B cell (primary cell): Measurements from ENCODE around the gene TNIK. TPM values are rescaled to one million over a fixed set of nuclear protein-coding genes. Genes with fewer than 3 reads are reported as not detected.

Experiments used
- ATAC-seq: fragments of 200-7000 bp; cut with Tn5 transposase; one replicate; pipeline ENCODE4 v1.10.0; 2021; ENCODE audit warnings: low read depth, mild to moderate bottlenecking, moderate number of reproducible peaks, moderate library complexity
- CTCF ChIA-PET: fragments of 350-600 bp; sonication (Branson Sonifier 250); formaldehyde crosslinking; loops from one replicate; lab custom pipeline; 2021; ENCODE audit warnings: antibody characterized with exemption, inconsistent platforms; lab: Charles Lee
- POLR2A ChIA-PET: fragments of 350-600 bp; sonication (Branson Sonifier 250); formaldehyde crosslinking; loops from one replicate; lab custom pipeline; 2021; ENCODE audit warnings: antibody characterized with exemption; lab: Charles Lee
- DNase-seq: peaks from one replicate; pipeline ENCODE4 v3.0.0; 2013
- H2AFZ ChIP-seq: 2 replicates; pipeline ENCODE4 v1.6.1; 2012; ENCODE audit warnings: mild to moderate bottlenecking, low read depth, low read length; ENCODE audit not compliant: insufficient read depth, poor library complexity, severe bottlenecking
- H3K27ac ChIP-seq, 2 donors: 1 replicate in 1 of 2; 2 replicates in 1 of 2; pipeline ENCODE4 v1.5.1; 2012 to 2013; ENCODE audit warnings: low read length in 2 of 2, mild to moderate bottlenecking in 2 of 2, moderate library complexity in 1 of 2
- H3K27me3 ChIP-seq, 4 experiments: fragments of 200-600 bp in 1 of 4; sonication (generic) in 1 of 4; replicated peaks in 1 of 4; 1 replicate in 2 of 4; 2 replicates in 2 of 4; pipeline versions ENCODE4 v1.6.1 to v1.7.0; 2013 to 2016; ENCODE audit warnings: low read length in 3 of 4, mild to moderate bottlenecking in 2 of 4, mixed read lengths in 1 of 4, moderate library complexity in 1 of 4; ENCODE audit not compliant: insufficient read depth in 4 of 4, control insufficient read depth in 3 of 4; ENCODE audit errors: control extremely low read depth in 1 of 4
- H3K36me3 ChIP-seq, 2 experiments: replicated peaks in 1 of 2; 1 replicate in 1 of 2; 2 replicates in 1 of 2; pipeline versions ENCODE4 v1.6.1 to v1.7.1; 2013; ENCODE audit warnings: low read length in 1 of 2; ENCODE audit not compliant: insufficient read depth in 2 of 2, control insufficient read depth in 1 of 2; ENCODE audit errors: control extremely low read depth in 1 of 2, extremely low read depth in 1 of 2
- H3K4me1 ChIP-seq, 2 donors: fragments of 200-600 bp in 1 of 2; sonication (generic) in 1 of 2; 1 replicate in 1 of 2; 2 replicates in 1 of 2; pipeline versions ENCODE4 v1.5.1 to v1.6.1; 2013 to 2017; ENCODE audit warnings: low read length in 2 of 2; ENCODE audit not compliant: control insufficient read depth in 2 of 2, insufficient read depth in 2 of 2
- H3K4me2 ChIP-seq: replicated peaks from 2 replicates; pipeline ENCODE3; 2012; ENCODE audit warnings: mild to moderate bottlenecking, low read depth, low read length; ENCODE audit not compliant: poor library complexity, severe bottlenecking
- H3K4me3 ChIP-seq, 5 experiments: fragments of 200-600 bp in 1 of 5; sonication (generic) in 1 of 5; 1 replicate in 3 of 5; 2 replicates in 2 of 5; pipeline versions ENCODE4 v1.5.1 to v1.7.0; 2011 to 2016; ENCODE audit warnings: low read length in 4 of 5, mild to moderate bottlenecking in 4 of 5, low read depth in 2 of 5, control low read depth in 1 of 5, moderate library complexity in 1 of 5; ENCODE audit not compliant: insufficient read depth in 1 of 5; ENCODE audit errors: control extremely low read depth in 1 of 5, extremely low read depth in 1 of 5
- H3K79me2 ChIP-seq: fragments of 200-600 bp; sonication (generic); one replicate; pipeline ENCODE4 v1.6.0; 2016; ENCODE audit warnings: low read length; ENCODE audit not compliant: control insufficient read depth, insufficient read depth
- H3K9ac ChIP-seq: fragments of 200-600 bp; sonication (generic); 2 replicates; pipeline ENCODE4 v1.6.1; 2017; ENCODE audit warnings: mild to moderate bottlenecking, low read length, moderate library complexity
- H3K9me3 ChIP-seq, 3 donors: one replicate each; pipeline versions ENCODE4 v1.6.1 to v1.7.1; 2013; ENCODE audit warnings: low read length in 2 of 3; ENCODE audit not compliant: control insufficient read depth in 2 of 3, insufficient read depth in 1 of 3; ENCODE audit errors: control extremely low read depth in 1 of 3
- H4K20me1 ChIP-seq: 2 replicates; pipeline ENCODE4 v1.6.0; 2012; ENCODE audit warnings: mild to moderate bottlenecking, low read length; ENCODE audit not compliant: insufficient read depth, control insufficient read depth, poor library complexity, severe bottlenecking
- H3K27ac Mint-ChIP-seq: one replicate; pipeline ENCODE4 v1.8.0; 2021; ENCODE audit warnings: mixed read lengths
- H3K27me3 Mint-ChIP-seq: one replicate; pipeline ENCODE4 v1.8.0; 2021; ENCODE audit warnings: mixed read lengths
- H3K4me1 Mint-ChIP-seq: one replicate; pipeline ENCODE4 v1.8.0; 2021; ENCODE audit warnings: mixed read lengths
- H3K4me3 Mint-ChIP-seq: one replicate; pipeline ENCODE4 v1.8.0; 2021; ENCODE audit warnings: mixed read lengths
- H3K9me3 Mint-ChIP-seq: one replicate; pipeline ENCODE4 v1.8.0; 2022; ENCODE audit warnings: mixed read lengths; ENCODE audit not compliant: insufficient read depth
- EZH2 ChIP-seq: IDR thresholded peaks from 2 replicates; pipeline ENCODE4 v1.6.1; 2012; ENCODE audit warnings: borderline replicate concordance, low read depth, mild to moderate bottlenecking, moderate library complexity, low read length; ENCODE audit not compliant: insufficient read depth, poor library complexity, severe bottlenecking
- WGBS: methylation state at CpG from one replicate; pipeline ENCODE4 v1.1.5; 2013; ENCODE audit warnings: missing lambda C conversion rate; ENCODE audit not compliant: insufficient coverage; 5-methylcytosine and 5-hydroxymethylcytosine counted together
- intact Hi-C: fragments of 100-400 bp; cut with micrococcal nuclease; formaldehyde crosslinking; loops from one replicate; pipeline ENCODE4 v1.10.0; 2022
- polyA plus RNA-seq: library from polyadenylated mRNA; depleted of rRNA; stranded (reverse); fragments of >200 nt; gene quantifications from 2 replicates; pipeline ENCODE4 v1.2.3, GENCODE V29; 2012
- total RNA-seq, 2 donors: library from RNA; stranded (reverse); fragments of 120-200 nt in 1 of 2; gene quantifications; 1 replicate in 1 of 2; 2 replicates in 1 of 2; pipeline versions ENCODE4 v1.2.3 to v1.2.4, GENCODE V29; 2013 to 2022
- TF ChIP-seq, protein P1 (sequence below): fragments of 200-600 bp; IDR thresholded peaks from one replicate; pipeline ENCODE4 v1.8.0; 2022; ENCODE audit warnings: antibody characterized with exemption, mild to moderate bottlenecking

Gene TNIK
- total and polyA plus RNA-seq, 2 donors (not counting 1 experiment from before 2014, with no cell fraction given): 0.66 to 7.7 TPM

DNA sequence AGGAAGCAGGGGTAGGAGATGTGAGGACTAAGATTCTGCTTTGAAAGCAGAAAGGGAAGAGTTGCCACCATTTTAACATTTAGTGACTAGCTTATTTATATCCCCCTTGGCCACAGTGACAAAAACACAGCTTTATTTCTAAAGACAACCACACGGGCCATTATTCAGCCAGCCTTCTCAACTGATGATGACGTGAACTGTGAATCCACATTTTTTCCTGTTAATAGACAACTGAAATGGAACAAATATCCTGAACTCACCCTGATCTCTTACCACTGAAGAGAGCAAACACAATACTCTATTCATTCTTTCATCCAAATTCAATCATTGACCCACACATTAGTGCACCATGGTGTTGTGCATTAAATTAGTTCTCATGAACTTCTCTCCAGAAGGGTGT, 145.1 kb downstream of the TNIK start:
- no peak for TF ChIP-seq EZH2
- H3K27ac Mint-ChIP-seq: no peak overlapping the region
- ChIA-PET CTCF (no interaction called here), POLR2A (no interaction called here)
- no peaks in the 10 kb centered on the region for H3K36me3 ChIP-seq
- H4K20me1 ChIP-seq: no peaks in the 10 kb centered on the region
- no peak overlapping the region for H3K4me3 Mint-ChIP-seq
- WGBS: 94% methylated on average over 2 of the region's 2 CpGs
- H3K4me2 ChIP-seq: no peak overlapping the region
- DNase-seq: no peak
- H3K4me1 Mint-ChIP-seq: no peaks in the 10 kb centered on the region
- H3K9me3 Mint-ChIP-seq: no peaks in the 10 kb centered on the region
- no peak overlapping the region for H3K4me3 ChIP-seq
- no peaks in the 10 kb centered on the region for H3K27me3 Mint-ChIP-seq
- H3K27me3 ChIP-seq: no peaks in the 10 kb centered on the region
- H2AFZ ChIP-seq: no peak overlapping the region
- H3K9me3 ChIP-seq: no peaks in the 10 kb centered on the region
- no peak overlapping the region for H3K9ac ChIP-seq
- ATAC-seq: no peak
- intact Hi-C loops: no loop called here
- no peak overlapping the region for H3K27ac ChIP-seq
- H3K4me1 ChIP-seq: no peaks in the 10 kb centered on the region
- H3K79me2 ChIP-seq: no peaks in the 10 kb centered on the region

DNA sequence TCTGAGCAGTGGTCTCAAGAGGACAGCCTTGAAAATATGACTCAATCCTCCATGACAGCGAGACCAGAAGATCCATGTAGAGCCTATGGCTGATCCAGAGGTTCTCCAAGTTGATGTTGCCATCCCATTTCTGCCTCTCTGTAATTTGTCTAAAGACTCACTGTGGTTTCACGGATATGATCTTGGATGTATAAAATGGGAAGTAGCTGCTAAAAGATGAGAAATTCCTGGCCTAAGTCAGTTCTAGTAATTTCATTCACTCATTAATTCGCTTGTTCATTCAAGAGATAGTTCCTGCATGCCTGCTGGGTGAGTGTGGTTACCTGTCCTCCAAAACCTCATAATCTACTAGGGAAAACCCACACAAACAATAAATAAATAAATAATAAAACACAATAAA, 145.9 kb downstream of the TNIK start:
- 100% methylated on average over 1 of the region's 3 CpGs for WGBS
- Histone ChIP-seq H3K9me3 (no peaks in the 10 kb centered on the region), H3K4me2 (no peak overlapping the region), H3K27ac (no peak overlapping the region), H3K79me2 (no peaks in the 10 kb centered on the region), H3K9ac (no peak overlapping the region), H3K4me1 (no peaks in the 10 kb centered on the region), H3K36me3 (no peaks in the 10 kb centered on the region), H3K27me3 (no peaks in the 10 kb centered on the region), H3K4me3 (no peak overlapping the region), H2AFZ (no peak overlapping the region), H4K20me1 (no peaks in the 10 kb centered on the region)
- Mint-ChIP-seq H3K27ac (no peak overlapping the region), H3K27me3 (no peaks in the 10 kb centered on the region), H3K9me3 (no peaks in the 10 kb centered on the region), H3K4me1 (no peaks in the 10 kb centered on the region), H3K4me3 (no peak overlapping the region)
- CTCF ChIA-PET: no interaction called here
- POLR2A ChIA-PET: no interaction called here
- ATAC-seq (no peak), DNase-seq (no peak)
- intact Hi-C loops: no loop called here
- TF ChIP-seq, protein P1, sequence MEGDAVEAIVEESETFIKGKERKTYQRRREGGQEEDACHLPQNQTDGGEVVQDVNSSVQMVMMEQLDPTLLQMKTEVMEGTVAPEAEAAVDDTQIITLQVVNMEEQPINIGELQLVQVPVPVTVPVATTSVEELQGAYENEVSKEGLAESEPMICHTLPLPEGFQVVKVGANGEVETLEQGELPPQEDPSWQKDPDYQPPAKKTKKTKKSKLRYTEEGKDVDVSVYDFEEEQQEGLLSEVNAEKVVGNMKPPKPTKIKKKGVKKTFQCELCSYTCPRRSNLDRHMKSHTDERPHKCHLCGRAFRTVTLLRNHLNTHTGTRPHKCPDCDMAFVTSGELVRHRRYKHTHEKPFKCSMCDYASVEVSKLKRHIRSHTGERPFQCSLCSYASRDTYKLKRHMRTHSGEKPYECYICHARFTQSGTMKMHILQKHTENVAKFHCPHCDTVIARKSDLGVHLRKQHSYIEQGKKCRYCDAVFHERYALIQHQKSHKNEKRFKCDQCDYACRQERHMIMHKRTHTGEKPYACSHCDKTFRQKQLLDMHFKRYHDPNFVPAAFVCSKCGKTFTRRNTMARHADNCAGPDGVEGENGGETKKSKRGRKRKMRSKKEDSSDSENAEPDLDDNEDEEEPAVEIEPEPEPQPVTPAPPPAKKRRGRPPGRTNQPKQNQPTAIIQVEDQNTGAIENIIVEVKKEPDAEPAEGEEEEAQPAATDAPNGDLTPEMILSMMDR: no peak
- no peak for TF ChIP-seq EZH2
